Hepatocyte (in vitro differentiated cells): ENCODE results near the gene TST.

Experiments used
- CTCF ChIP-seq: fragments of 200-600 bp; sonication (generic); IDR thresholded peaks from 2 replicates; pipeline ENCODE4 v1.5.1; 2016; ENCODE audit warnings: antibody characterized with exemption, mild to moderate bottlenecking; ENCODE audit not compliant: poor library complexity
- EZH2phosphoT487 ChIP-seq: fragments of 200-600 bp; sonication (generic); IDR thresholded peaks from one replicate; pipeline ENCODE4 v1.6.1; 2018; ENCODE audit warnings: antibody characterized with exemption, mild to moderate bottlenecking, low read depth, moderate library complexity; ENCODE audit not compliant: unreplicated experiment, severe bottlenecking

DNA sequence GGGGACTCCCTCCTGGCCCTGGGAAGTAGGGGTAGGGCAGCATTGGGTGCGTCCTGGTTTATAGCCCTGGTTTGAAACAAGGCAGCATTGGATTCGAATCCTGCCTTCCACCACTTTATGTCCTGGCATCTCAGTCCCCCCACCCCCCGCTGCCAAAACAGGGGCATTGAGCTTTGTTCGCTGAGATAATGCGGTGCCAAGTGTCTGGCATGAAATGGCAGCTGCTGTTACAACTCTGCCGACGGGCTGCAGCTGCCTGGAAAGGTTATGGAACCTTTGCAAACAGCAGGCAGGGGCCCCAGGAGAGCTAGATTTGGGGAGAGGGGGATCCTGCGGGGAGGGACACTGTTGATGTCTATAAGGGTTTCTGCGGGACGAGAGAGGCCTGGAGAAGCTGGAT is 1.9 kb downstream of the TST start:
- TF ChIP-seq EZH2phosphoT487: no peak
- no peak for TF ChIP-seq CTCF
